Thoracic aorta (tissue), 2 donors: ENCODE results near the gene TNNC2. TPM values are rescaled to one million over a fixed set of nuclear protein-coding genes. Genes with fewer than 3 reads are reported as not detected.
A peak's percentile ranks its signal among the peaks of the same experiment; 100 is the strongest.

Experiments used
- ATAC-seq: fragments of 150-250 bp; one replicate; pipeline ENCODE4 v1.8.0; 2017; ENCODE audit warnings: low read depth; ENCODE audit not compliant: insufficient number of reproducible peaks, low FRiP score
- DNase-seq: peaks from one replicate; pipeline ENCODE4 v3.0.0-alpha.2; 2020; ENCODE audit warnings: low spot score
- H3K27ac ChIP-seq, 2 donors: fragments of 200-600 bp; sonication (generic); 1 replicate in 1 of 2; 2 replicates in 1 of 2; pipeline ENCODE4 v1.5.1; 2016; ENCODE audit warnings: mild to moderate bottlenecking in 2 of 2, moderate library complexity in 2 of 2
- H3K27me3 ChIP-seq: fragments of 200-600 bp; sonication (generic); replicated peaks from 2 replicates; pipeline ENCODE4 v1.6.0; 2016; ENCODE audit warnings: mild to moderate bottlenecking; ENCODE audit not compliant: insufficient read depth
- H3K36me3 ChIP-seq: fragments of 200-600 bp; sonication (generic); one replicate; pipeline ENCODE4 v1.5.1; 2016
- H3K4me1 ChIP-seq, 2 donors: fragments of 200-600 bp; sonication (generic); 1 replicate in 1 of 2; 2 replicates in 1 of 2; pipeline versions ENCODE4 v1.5.1 to v1.6.0; 2016; ENCODE audit warnings: low read depth in 2 of 2, mild to moderate bottlenecking in 1 of 2; ENCODE audit not compliant: control insufficient read depth in 1 of 2
- H3K4me3 ChIP-seq: fragments of 200-600 bp; sonication (generic); 2 replicates; pipeline ENCODE4 v1.5.1; 2016; ENCODE audit warnings: mild to moderate bottlenecking
- H3K9me3 ChIP-seq: fragments of 200-600 bp; sonication (generic); 2 replicates; pipeline ENCODE4 v1.5.1; 2016
- total RNA-seq, 2 donors: library from RNA; depleted of rRNA; stranded (reverse); fragments of >200 nt; gene quantifications; one replicate each; pipeline versions ENCODE4 v1.1.0 to v1.2.3, GENCODE V29; 2016
- TF ChIP-seq, protein P1 (sequence below): fragments of 200-600 bp; sonication (generic); IDR thresholded peaks from one replicate; pipeline ENCODE4 v1.5.1; 2019; ENCODE audit warnings: antibody characterized with exemption

The TNNC2 gene
- total RNA-seq, 2 donors from 2014 or later, result not detected

DNA sequence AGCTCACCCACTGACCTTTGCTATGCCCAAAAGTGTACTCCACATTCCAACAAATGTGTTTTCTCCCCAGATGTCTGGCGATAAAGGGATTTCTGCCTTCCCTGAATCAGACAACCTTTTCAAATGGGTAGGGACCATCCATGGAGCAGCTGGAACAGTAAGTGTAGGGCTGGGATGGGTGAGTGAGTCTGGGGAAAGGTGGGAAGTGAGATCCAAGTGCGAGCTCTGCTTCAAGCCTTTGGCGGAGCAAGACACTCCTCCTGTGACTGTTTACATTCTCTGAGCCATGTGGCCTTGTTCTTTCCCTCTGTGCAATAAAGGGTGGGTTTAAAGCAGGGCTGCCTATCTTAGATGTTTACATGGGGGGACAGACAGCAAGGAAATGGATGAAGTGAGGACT, 12.8 kb downstream of the TNNC2 start:
- DNase-seq (no peak), ATAC-seq (no peak)
- peaks cover 19% of the 10 kb centered on the region for H3K36me3 ChIP-seq
- no peaks in the 10 kb centered on the region for H3K9me3 ChIP-seq
- peaks cover 15 to 30% of the 10 kb centered on the region in 2 donors for H3K4me1 ChIP-seq
- H3K27ac ChIP-seq, result no peak overlapping the region
- H3K27me3 ChIP-seq, result no peaks in the 10 kb centered on the region
- TF ChIP-seq, protein P1, sequence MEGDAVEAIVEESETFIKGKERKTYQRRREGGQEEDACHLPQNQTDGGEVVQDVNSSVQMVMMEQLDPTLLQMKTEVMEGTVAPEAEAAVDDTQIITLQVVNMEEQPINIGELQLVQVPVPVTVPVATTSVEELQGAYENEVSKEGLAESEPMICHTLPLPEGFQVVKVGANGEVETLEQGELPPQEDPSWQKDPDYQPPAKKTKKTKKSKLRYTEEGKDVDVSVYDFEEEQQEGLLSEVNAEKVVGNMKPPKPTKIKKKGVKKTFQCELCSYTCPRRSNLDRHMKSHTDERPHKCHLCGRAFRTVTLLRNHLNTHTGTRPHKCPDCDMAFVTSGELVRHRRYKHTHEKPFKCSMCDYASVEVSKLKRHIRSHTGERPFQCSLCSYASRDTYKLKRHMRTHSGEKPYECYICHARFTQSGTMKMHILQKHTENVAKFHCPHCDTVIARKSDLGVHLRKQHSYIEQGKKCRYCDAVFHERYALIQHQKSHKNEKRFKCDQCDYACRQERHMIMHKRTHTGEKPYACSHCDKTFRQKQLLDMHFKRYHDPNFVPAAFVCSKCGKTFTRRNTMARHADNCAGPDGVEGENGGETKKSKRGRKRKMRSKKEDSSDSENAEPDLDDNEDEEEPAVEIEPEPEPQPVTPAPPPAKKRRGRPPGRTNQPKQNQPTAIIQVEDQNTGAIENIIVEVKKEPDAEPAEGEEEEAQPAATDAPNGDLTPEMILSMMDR, result no peak
- no peak overlapping the region for H3K4me3 ChIP-seq

DNA sequence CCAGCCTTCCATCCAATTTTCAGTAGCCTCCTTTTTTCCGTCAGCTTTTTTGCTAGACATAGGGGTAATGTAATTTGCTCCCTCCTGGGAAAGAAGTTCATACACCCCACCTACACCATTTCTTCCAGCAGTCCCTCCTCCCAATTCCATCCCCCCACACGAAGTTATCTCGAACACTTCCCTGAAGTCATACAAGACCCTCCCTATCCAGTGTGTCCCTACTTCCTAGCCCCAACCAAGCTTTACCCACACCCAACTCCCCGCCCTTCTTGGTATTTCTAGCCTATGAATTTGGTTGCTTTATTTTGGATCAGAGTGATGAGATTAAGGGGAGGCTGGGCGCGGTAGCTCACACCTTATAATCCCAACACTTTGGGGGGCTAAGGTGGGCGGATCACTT, 13.6 kb downstream of the TNNC2 start:
- H3K27ac ChIP-seq, result no peak overlapping the region
- ATAC-seq (no peak), DNase-seq (no peak)
- H3K9me3 ChIP-seq, result no peaks in the 10 kb centered on the region
- no peaks in the 10 kb centered on the region for H3K27me3 ChIP-seq
- TF ChIP-seq, protein P1, result no peak
- peaks cover 15 to 26% of the 10 kb centered on the region in 2 donors for H3K4me1 ChIP-seq
- no peak overlapping the region for H3K4me3 ChIP-seq
- H3K36me3 ChIP-seq, result peaks cover 27% of the 10 kb centered on the region

DNA sequence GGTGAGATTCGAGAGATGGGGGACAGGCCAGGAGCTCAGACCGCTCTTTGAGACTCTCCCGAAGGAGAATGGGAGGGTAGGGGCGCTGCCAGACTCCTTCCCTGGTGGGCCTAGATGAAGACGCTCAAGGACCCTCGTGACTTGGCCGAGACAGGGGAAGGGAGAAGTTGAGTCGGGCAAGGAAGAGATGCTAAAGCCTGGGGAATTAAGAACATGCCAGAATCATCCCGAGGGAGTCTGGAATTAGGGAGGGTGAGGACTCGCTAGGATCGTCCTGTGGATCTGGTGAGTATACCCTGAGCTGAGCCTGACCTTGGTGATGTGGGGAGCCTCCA, 14.1 kb downstream of the TNNC2 start:
- peaks cover 27% of the 10 kb centered on the region for H3K36me3 ChIP-seq
- no peaks in the 10 kb centered on the region for H3K27me3 ChIP-seq
- ATAC-seq (no peak), DNase-seq (no peak)
- peak overlapping the region; percentile 75 for H3K4me3 ChIP-seq
- TF ChIP-seq, protein P1, result no peak
- no peaks in the 10 kb centered on the region for H3K9me3 ChIP-seq
- H3K4me1 ChIP-seq, result peaks cover 12 to 21% of the 10 kb centered on the region in 2 donors
- H3K27ac ChIP-seq, result no peak overlapping the region

DNA sequence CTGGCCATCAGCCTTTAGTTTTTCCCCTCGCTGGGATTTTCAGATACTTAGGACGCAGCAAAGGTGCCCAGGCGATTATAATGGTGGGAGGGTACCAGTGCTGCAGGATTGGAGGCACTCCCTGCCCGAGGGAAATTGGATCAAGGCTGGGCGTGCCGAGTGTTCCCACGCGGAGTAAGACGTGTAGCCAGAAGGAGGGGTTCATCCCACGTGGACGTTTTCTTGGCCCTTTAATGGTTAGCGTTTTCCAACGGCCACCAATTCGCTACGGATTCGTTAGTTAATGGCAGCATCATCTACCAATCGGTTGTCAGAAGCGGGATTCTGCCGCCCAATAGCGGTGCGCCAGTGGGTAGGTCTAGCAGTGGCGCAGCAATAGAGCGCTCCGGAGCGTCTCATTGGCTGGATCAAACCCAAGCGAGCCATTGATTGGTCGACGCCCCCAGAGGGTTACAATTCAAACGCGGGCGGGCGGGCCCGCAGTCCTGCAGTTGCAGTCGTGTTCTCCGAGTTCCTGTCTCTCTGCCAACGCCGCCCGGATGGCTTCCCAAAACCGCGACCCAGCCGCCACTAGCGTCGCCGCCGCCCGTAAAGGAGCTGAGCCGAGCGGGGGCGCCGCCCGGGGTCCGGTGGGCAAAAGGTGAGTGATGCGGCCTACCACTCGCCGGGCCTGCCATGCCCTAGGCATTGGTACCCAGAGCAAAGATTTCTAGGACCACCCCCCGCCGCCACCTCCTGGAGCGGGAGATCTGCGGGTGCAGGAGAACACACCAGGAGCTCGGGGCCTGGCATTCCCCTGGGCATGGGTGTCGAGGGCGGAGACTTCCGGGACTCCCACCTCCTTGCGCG, 14.7 kb downstream of the TNNC2 start, which contains the start of gene UBE2C:
UBE2C (plus strand) TSS at position 488 of the 849 bp plus-strand sequence; CDS start at position 540, 52 bp downstream.
- peak; percentile 100 for ATAC-seq
- Histone ChIP-seq H3K27me3 (no peaks in the 10 kb centered on the region), H3K27ac (no peak within 1 kb of the TSS), H3K4me1 (peaks cover 10 to 15% of the 10 kb centered on the region in 2 donors), H3K36me3 (peaks cover 27% of the 10 kb centered on the region), H3K9me3 (no peaks in the 10 kb centered on the region), H3K4me3 (peak within 1 kb of the TSS; percentile 75)
- peak; percentile 91 for DNase-seq
- TF ChIP-seq, protein P1, result no peak

DNA sequence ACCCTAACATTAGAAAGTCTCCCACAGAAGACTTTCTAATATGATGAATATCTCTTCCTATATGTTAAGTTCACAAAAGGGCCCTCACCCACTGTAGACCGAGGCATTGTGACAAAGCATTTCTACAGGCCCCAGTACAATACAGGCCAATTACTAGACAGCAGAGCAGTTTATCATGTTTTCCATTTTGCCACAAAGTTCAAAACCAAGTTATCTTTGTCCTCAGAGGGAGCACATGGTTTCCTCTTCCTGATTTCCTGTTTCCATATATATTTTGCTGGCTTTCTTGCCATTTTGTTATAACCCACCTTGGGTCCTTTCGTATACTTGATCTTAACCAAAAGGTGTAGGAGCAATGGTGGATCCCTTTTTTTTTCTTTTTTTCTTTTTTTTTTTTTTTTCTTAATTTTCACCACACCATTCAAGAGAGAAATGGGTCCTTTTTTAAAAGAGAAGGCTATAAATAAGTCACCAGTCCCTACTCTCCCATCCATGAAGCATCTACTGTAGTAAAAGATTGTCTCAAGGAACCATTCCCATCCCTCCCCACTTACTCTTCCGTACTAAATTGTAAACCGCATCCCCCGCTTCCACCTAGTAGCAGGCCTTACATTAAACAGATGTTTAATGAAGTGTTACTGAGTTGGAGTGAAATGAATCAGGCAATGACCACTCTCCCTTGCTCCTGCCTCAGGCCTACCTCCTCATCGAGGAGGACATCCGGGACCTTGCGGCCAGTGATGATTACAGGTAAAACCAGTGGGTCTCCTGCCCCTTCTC, 16.7 kb downstream of the TNNC2 start:
- peaks cover 7 to 15% of the 10 kb centered on the region in 2 donors for H3K4me1 ChIP-seq
- H3K9me3 ChIP-seq, result no peaks in the 10 kb centered on the region
- no peak for ATAC-seq
- no peak overlapping the region for H3K27ac ChIP-seq
- no peak for DNase-seq
- TF ChIP-seq, protein P1, result no peak
- peaks cover 33% of the 10 kb centered on the region for H3K36me3 ChIP-seq
- no peaks in the 10 kb centered on the region for H3K27me3 ChIP-seq
- no peak overlapping the region for H3K4me3 ChIP-seq
